Fibroblast of skin of right biceps (primary cell): ENCODE data around the gene B4GALT6.
A peak's percentile ranks its signal among the peaks of the same experiment; 100 is the strongest.

Experiments
- DNase-seq: peaks from one replicate; pipeline ENCODE4 v3.0.0-alpha.2; 2013

B4GALT6 gene

DNA sequence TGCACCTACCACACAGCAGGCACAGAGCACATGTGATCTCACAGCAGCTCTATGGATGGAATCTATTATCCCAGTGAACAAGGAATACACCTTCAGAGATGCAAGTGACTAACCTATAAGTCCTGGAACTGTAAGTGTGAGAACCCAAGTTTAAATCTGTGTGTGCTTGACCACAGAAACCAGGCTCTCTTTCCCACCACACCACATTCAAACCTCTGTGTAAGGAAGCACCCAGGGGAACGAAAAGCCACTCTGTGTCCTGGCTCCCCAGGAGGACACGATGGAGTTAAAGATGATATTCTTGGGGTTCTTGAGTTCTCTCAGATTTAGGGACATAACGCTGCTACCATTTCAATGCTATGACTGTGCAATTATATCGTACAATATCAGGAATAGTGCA, 53.8 kb downstream of the B4GALT6 start:
- no peak for DNase-seq

DNA sequence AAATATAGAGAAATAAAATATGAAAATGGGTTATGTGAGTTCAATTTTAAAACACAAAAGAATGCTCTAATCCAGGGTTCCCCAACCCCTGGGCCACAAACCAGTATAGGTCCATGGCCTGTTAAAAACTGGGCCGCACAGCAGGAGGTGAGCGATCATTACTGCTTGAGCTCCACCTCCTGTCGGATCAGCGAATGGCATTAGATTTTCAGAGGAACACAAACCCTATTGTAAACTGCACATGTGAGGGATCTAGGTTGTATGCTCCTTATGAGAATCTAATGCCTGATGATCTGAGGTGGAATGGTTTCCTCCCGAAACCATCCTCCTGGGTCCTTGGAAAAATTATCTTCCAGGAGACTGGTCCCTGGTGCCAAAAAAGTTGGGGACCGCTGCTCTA, 58.0 kb downstream of the B4GALT6 start:
- no peak for DNase-seq

DNA sequence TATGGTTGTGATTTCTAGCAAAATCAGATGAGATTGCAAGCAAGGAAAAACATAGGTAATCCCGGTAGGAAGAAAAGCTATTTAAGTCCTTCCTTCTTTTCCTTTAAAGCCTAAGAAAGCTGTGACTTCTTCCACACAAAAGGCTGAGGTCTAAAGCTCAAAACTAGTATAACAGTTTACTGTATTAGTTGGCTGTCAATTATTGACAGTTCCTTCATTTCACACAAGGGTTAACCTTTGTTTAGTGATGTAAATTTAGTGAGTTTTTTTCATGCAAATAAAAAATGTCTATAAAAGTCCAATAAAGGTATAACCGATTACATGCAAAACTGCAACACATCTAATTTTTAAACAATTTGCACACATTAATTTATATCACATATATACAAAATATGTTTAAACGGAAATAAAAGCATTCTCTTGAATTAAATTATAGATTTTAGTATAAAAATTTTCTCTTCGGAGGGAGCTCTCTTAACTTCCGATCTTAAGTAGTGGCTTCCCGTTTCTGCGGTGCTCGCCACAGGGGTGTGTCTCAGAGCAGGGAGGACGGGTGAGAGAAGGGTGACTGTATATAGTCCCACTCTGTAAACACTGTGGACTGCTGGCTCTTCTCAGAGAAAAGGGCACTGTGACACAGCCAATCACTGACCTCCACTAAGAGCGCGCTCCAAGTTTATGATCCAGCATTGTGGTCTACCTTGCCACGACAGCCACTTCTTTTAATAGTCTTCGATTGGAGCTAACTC, 59.3 kb downstream of the B4GALT6 start:
- DNase-seq, result no peak

- no peak for DNase-seq
These were observed 65.1 kb downstream of the B4GALT6 start for GRCh38 chr18:31619291-31619690.

DNA sequence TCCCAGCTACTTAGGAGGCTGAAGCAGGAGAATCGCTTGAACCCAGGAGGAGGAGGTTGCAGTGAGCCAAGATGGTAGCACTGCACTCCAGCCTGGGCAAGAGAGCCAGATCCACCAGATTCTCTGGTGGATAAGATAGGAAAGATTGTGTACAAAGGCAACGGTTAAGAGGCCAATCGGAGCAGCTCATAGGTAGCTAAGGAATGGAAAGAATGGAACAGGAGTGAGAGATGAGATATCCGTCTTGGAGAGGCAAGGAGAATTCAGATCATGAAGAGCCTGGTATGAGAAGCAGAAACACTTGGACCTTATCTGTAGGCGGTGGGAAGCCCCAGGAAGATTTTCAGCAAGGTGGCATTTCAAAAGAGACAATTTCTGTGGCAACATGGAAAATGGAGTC, 65.6 kb downstream of the B4GALT6 start:
- DNase-seq, result no peak

DNA sequence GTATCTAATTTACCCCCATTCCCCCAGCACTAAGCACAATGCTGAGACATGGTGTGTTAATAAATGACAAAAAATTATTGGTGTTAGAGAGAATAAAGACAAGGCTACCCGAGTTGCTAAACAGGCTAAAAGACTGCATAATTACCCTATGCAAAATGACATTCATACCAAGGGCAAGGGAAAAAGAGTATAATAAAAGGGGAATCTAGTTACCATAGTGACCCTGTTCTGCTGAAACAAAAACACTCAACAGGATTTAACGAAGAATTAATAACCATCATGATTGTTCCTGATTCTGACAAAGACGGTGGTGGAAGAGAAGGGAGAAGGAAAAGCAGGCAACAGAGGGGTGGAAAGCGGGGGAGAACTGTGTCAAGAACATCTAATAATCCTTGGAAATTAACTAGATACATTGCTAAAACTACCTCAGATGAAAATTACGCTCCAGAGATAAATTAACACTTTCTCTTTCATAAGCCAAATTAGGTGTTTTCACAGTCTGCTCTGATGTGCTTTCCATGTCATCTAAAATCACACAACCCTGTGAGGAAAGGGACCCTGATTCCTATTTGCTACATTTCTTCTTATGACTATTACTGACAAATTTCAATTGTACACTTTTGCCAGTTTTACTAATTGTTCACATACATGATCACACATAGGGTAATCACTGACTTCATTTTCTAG, 67.2 kb downstream of the B4GALT6 start:
- DNase-seq, result no peak

DNA sequence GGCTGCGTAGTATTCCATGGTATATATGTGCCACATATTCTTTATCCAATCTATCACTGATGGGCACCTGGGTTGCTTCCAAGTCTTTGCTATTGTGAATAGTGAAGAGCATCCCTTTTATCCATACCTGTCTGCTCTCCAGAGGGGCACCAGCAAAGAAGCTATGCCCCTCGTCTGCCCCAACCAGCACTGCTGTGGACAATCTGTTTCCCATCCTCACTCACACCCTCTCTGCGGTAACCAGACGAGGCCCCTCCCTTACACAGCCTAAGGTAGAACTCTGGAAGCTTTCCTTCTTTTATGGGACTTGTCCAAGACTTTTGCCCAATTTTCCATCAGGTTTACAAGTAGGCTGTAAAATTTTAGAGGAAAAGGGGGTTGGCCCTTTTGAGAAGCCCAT, 67.8 kb downstream of the B4GALT6 start:
- DNase-seq, result no peak

GRCh38 chr18:31614044-31614443, 70.3 kb downstream of the B4GALT6 start:
- DNase-seq, result no peak

GRCh38 chr18:31612124-31612523, 72.3 kb downstream of the B4GALT6 start:
- peak; percentile 3 for DNase-seq

GRCh38 chr18:31611511-31611910, 72.9 kb downstream of the B4GALT6 start:
- DNase-seq, result no peak

GRCh38 chr18:31610286-31611205, 73.8 kb downstream of the B4GALT6 start:
- DNase-seq, result no peak

DNA sequence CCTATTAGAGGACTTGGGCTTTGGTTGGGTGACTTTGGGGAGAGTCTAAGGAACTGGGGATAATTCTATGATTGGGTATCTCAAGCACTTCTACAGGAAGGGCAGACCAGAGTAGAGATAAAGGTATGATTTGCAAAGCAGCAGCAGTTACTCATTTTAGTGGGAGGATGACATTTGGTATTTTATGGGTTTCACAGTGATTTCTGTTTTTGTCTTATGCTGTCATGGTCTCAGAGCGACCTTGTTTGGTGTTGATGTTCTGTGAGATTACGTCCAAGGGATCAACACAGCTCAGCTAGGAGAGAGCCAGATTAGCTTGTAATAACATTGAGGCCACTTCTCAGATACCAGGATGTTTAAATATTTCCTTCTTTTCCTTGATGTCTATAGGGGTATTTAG, 74.5 kb downstream of the B4GALT6 start:
- DNase-seq, result no peak

- DNase-seq, result no peak
These were observed 77.0 kb downstream of the B4GALT6 start for GRCh38 chr18:31607384-31607783.

GRCh38 chr18:31606265-31606664, 78.1 kb downstream of the B4GALT6 start:
- DNase-seq, result no peak

DNA sequence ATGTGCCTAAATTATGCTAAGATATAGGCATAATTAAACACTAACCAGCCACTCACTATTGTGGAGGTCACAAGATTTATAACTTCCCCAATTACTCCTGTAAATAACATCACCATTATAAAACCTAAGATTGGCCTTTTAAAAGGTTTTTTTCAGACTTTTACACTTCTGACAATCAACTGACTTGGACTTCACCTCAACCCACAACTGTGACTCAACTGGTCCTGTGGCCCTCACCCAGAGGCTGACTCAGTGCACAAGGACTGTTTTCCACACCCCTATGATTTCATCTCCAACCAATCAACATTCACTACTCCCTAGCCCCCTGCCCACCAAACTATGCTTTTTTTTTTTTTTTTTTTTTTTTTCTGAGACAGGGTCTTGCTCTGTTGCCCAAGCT, 81.1 kb downstream of the B4GALT6 start:
- DNase-seq, result peak; percentile 45

DNA sequence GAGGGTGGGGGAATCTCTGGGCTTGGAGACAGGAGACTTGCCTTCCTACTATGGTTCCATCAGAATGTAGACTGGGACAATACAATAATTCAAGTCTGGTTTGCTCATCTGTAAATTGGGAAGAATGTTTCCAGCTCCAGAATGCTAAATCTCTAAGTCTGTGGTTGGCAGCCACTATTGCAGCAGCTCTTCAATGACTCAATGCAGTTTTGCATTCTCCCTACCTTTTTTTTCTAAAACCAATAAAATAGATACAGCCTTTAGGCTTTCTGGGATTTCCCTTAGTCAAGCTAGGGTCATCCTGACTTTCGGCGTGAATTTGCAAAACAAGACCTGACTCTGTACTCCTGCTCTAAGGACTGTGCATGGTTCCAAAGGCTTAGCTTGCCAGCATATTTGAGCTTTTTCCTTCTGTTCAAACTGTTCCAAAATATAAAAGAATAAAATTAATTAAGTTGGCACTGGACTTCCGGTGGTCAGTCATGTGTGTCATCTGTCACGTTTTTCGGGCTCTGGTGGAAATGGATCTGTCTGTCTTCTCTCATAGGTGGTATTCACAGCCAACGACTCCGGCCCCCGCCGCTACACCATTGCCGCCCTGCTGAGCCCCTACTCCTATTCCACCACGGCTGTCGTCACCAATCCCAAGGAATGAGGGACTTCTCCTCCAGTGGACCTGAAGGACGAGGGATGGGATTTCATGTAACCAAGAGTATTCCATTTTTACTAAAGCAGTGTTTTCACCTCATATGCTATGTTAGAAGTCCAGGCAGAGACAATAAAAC, 86.2 kb downstream of the B4GALT6 start:
- DNase-seq, result peak; percentile 18

DNA sequence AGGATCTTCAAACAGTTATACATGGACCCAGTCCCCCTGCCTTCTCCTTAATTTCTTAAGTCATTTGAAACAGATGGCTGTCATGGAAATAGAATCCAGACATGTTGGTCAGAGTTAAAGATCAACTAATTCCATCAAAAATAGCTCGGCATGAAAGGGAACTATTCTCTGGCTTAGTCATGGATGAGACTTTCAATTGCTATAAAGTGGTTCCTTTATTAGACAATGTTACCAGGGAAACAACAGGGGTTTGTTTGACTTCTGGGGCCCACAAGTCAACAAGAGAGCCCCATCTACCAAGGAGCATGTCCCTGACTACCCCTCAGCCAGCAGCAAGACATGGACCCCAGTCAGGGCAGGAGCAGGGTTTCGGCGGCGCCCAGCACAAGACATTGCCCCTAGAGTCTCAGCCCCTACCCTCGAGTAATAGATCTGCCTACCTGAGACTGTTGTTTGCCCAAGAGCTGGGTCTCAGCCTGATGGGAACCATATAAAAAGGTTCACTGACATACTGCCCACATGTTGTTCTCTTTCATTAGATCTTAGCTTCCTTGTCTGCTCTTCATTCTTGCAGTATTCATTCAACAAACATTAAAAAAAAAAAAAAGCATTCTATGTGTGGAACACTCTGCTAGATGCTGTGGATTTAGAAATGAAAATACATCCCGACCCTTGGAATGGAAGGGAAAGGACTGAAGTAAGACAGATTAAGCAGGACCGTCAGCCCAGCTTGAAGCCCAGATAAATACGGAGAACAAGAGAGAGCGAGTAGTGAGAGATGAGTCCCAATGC, 88.1 kb downstream of the B4GALT6 start:
- peak; percentile 72 for DNase-seq

- peak; percentile 45 for DNase-seq
These were observed 89.1 kb downstream of the B4GALT6 start for GRCh38 chr18:31595121-31595771.

- no peak for DNase-seq
These were observed 91.7 kb downstream of the B4GALT6 start for GRCh38 chr18:31592506-31593157.

DNA sequence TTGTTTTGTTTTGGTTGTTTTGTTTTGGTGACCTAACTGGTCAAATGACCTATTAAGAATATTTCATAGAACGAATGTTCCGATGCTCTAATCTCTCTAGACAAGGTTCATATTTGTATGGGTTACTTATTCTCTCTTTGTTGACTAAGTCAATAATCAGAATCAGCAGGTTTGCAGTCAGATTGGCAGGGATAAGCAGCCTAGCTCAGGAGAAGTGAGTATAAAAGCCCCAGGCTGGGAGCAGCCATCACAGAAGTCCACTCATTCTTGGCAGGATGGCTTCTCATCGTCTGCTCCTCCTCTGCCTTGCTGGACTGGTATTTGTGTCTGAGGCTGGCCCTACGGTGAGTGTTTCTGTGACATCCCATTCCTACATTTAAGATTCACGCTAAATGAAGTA, 92.8 kb downstream of the B4GALT6 start, which contains the start of gene TTR:
TSS of gene TTR (plus strand) at position 250 of the 400 bp plus-strand sequence. CDS start at position 276, 26 bp downstream.
- DNase-seq, result no peak

DNA sequence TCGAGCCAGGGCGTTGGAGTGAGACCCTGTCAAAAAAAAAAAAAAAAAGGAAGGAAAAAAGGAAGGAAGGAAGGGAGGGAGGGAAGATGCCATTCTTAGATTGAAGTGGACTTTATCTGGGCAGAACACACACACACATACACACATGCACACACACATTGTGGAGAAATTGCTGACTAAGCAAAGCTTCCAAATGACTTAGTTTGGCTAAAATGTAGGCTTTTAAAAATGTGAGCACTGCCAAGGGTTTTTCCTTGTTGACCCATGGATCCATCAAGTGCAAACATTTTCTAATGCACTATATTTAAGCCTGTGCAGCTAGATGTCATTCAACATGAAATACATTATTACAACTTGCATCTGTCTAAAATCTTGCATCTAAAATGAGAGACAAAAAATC, 93.3 kb downstream of the B4GALT6 start:
- no peak for DNase-seq
